GM23338 (cell line): ENCODE data around the gene GGT6. TPM values are rescaled to one million over a fixed set of nuclear protein-coding genes. Genes with fewer than 3 reads are reported as not detected.

Experiments
- ATAC-seq: fragments of 200-7000 bp; cut with Tn5 transposase; 3 replicates; pipeline ENCODE4 v1.9.1; 2020
- DNase-seq: peaks from one replicate; pipeline ENCODE4 v3.0.0-alpha.2; 2015; ENCODE audit warnings: low spot score
- H2AFZ ChIP-seq: fragments of 200-600 bp; sonication (generic); 2 replicates; pipeline ENCODE4 v1.8.0; 2016; ENCODE audit warnings: antibody characterized with exemption, mild to moderate bottlenecking, moderate library complexity
- H3F3A ChIP-seq: fragments of 200-600 bp; sonication (generic); replicated peaks from 2 replicates; pipeline ENCODE4 v1.8.0; 2017; ENCODE audit warnings: antibody characterized with exemption, mixed run types, low read depth
- H3K27ac ChIP-seq: fragments of 200-600 bp; sonication (generic); 2 replicates; pipeline ENCODE4 v1.6.1; 2016; ENCODE audit warnings: low read depth
- H3K27me3 ChIP-seq: fragments of 200-600 bp; sonication (generic); 2 replicates; pipeline ENCODE4 v1.8.0; 2016; ENCODE audit warnings: mild to moderate bottlenecking, mixed run types, moderate library complexity; ENCODE audit not compliant: insufficient read depth
- H3K36me3 ChIP-seq: fragments of 200-600 bp; sonication (generic); 2 replicates; pipeline ENCODE4 v1.8.0; 2016; ENCODE audit warnings: mild to moderate bottlenecking; ENCODE audit not compliant: insufficient read depth
- H3K4me1 ChIP-seq: fragments of 200-600 bp; sonication (generic); 2 replicates; pipeline ENCODE4 v1.8.0; 2016; ENCODE audit warnings: mild to moderate bottlenecking, moderate library complexity; ENCODE audit not compliant: insufficient read depth
- H3K4me2 ChIP-seq: fragments of 200-600 bp; sonication (generic); 2 replicates; pipeline ENCODE4 v1.7.1; 2017; ENCODE audit warnings: mixed run types
- H3K4me3 ChIP-seq: fragments of 200-600 bp; sonication (generic); 2 replicates; pipeline ENCODE4 v1.6.1; 2016; ENCODE audit warnings: mixed run types
- H3K79me2 ChIP-seq: fragments of 200-600 bp; sonication (generic); replicated peaks from 2 replicates; pipeline ENCODE4 v1.8.0; 2017; ENCODE audit warnings: mild to moderate bottlenecking; ENCODE audit not compliant: insufficient read depth
- H3K9me2 ChIP-seq: fragments of 200-600 bp; sonication (generic); 2 replicates; pipeline ENCODE4 v1.8.0; 2017; ENCODE audit not compliant: insufficient read depth
- H4K20me1 ChIP-seq: fragments of 200-600 bp; sonication (generic); replicated peaks from 2 replicates; pipeline ENCODE4 v1.8.0; 2017; ENCODE audit warnings: mild to moderate bottlenecking; ENCODE audit not compliant: insufficient read depth
- H3K27ac Mint-ChIP-seq: 2 replicates; pipeline ENCODE4 v1.8.0; 2020; ENCODE audit warnings: inconsistent platforms, mild to moderate bottlenecking, moderate library complexity, mixed read lengths
- H3K27me3 Mint-ChIP-seq: 3 replicates; pipeline ENCODE4 v1.8.0; 2022; ENCODE audit warnings: low read depth, mild to moderate bottlenecking, moderate library complexity, mixed read lengths, inconsistent platforms; ENCODE audit not compliant: insufficient read depth, poor library complexity
- H3K36me3 Mint-ChIP-seq: 3 replicates; pipeline ENCODE4 v1.8.0; 2021; ENCODE audit warnings: low read depth, mild to moderate bottlenecking, inconsistent platforms, moderate library complexity, mixed read lengths
- H3K4me1 Mint-ChIP-seq: 3 replicates; pipeline ENCODE4 v1.8.0; 2020; ENCODE audit warnings: mild to moderate bottlenecking, inconsistent platforms, mixed read lengths
- H3K4me3 Mint-ChIP-seq: 3 replicates; pipeline ENCODE4 v1.8.0; 2021; ENCODE audit warnings: moderate library complexity, mild to moderate bottlenecking, inconsistent platforms, mixed read lengths
- H3K9me3 Mint-ChIP-seq: 3 replicates; pipeline ENCODE4 v1.8.0; 2020; ENCODE audit warnings: moderate library complexity, mild to moderate bottlenecking, inconsistent platforms, mixed read lengths
- CREB1 ChIP-seq: fragments of 250-450 bp; sonication (Bioruptor Pico); IDR thresholded peaks from 2 replicates; pipeline ENCODE4 v1.5.0; 2020; ENCODE audit warnings: low read depth, mild to moderate bottlenecking, moderate library complexity
- EZH2 ChIP-seq: fragments of 200-600 bp; sonication (generic); IDR thresholded peaks from one replicate; pipeline ENCODE4 v1.8.0; 2017; ENCODE audit warnings: antibody characterized with exemption, mild to moderate bottlenecking, low read depth; ENCODE audit not compliant: unreplicated experiment
- JUNB ChIP-seq: IDR thresholded peaks from one replicate; pipeline ENCODE4 v1.6.1; 2016; ENCODE audit warnings: antibody characterized with exemption; ENCODE audit not compliant: unreplicated experiment
- POLR2AphosphoS5 ChIP-seq: IDR thresholded peaks from 2 replicates; pipeline ENCODE4 v1.6.1; 2016; ENCODE audit warnings: antibody characterized with exemption, low read depth
- STAT1 ChIP-seq: IDR thresholded peaks from one replicate; pipeline ENCODE4 v1.6.1; 2016; ENCODE audit warnings: antibody characterized with exemption; ENCODE audit not compliant: unreplicated experiment
- ZNF114 ChIP-seq: fragments of 250-450 bp; sonication (Bioruptor Pico); IDR thresholded peaks from 2 replicates; pipeline ENCODE4 v1.5.0; 2020; ENCODE audit warnings: mild to moderate bottlenecking, moderate library complexity
- ZNF331 ChIP-seq: fragments of 250-450 bp; sonication (Bioruptor Pico); IDR thresholded peaks from 2 replicates; pipeline ENCODE4 v1.5.0; 2020; ENCODE audit warnings: low read depth, mild to moderate bottlenecking, moderate library complexity
- polyA plus RNA-seq: library from polyadenylated mRNA; unstranded; fragments of >200 nt; fragmentation: Nextera tagmentation; extraction: Ambion mirVana; gene quantifications from 2 replicates; pipeline ENCODE4 v1.2.1, GENCODE V29; 2016
- total RNA-seq: library from RNA; depleted of rRNA; stranded (reverse); fragments of >200 nt; shearing (Covaris generic); gene quantifications from 2 replicates; pipeline ENCODE4 v1.2.3, GENCODE V29; 2014
- TF ChIP-seq, protein P1 (sequence below): IDR thresholded peaks from one replicate; pipeline ENCODE4 v1.6.1; 2018; ENCODE audit warnings: antibody characterized with exemption; ENCODE audit not compliant: unreplicated experiment
- TF ChIP-seq, protein P2 (sequence below): fragments of 250-450 bp; sonication (Bioruptor Pico); IDR thresholded peaks from 2 replicates; pipeline ENCODE4 v1.5.0; 2020; ENCODE audit warnings: mild to moderate bottlenecking, moderate library complexity
- TF ChIP-seq, protein P3 (sequence below), 2 experiments: fragments of 200-600 bp in 1 of 2; sonication (generic) in 1 of 2; conservative IDR thresholded peaks; 2 replicates each; pipeline versions ENCODE4 v1.5.1 to v1.6.1; 2016 to 2017; ENCODE audit warnings: antibody characterized with exemption in 2 of 2, low read depth in 2 of 2, mild to moderate bottlenecking in 2 of 2, moderate library complexity in 1 of 2

Gene GGT6
- total and polyA plus RNA-seq, 2 experiments from 2014 or later: 0.24 TPM; not detected in 1

DNA sequence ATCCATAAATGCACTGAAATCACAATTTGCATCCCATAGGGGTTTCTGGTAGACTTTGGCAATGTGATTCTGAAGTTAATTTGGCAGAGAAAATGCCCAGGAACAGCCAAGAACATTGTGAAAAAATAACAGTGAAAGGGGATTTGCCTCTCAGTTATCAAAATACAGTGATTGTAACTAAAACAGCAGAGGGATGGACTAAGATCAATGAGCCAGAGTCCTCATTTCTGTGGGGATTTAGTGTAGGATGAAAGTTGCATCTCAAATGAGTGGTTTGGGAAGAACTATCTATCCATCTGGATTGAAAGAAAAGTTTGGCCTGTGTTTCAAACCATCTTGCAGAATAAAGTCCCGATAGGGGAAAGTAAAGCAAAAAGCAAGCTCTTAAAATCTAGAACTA lies 33.2 kb downstream of the GGT6 start:
- no peaks in the 10 kb centered on the region; the same call in 2 of the 3 replicates for H3K36me3 Mint-ChIP-seq
- no peak overlapping the region for H3K4me3 Mint-ChIP-seq
- H4K20me1 ChIP-seq: no peaks in the 10 kb centered on the region
- peaks cover 81% of the 10 kb centered on the region for H3K27me3 ChIP-seq
- no peaks in the 10 kb centered on the region for H3K4me1 ChIP-seq
- DNase-seq: no peak
- no peaks in the 10 kb centered on the region for H3K36me3 ChIP-seq
- no peaks in the 10 kb centered on the region for H3K9me3 Mint-ChIP-seq
- H3K27ac Mint-ChIP-seq: no peak overlapping the region
- peaks cover 12% of the 10 kb centered on the region for H3K4me1 Mint-ChIP-seq
- ATAC-seq: no peak
- no peaks in the 10 kb centered on the region for H3K79me2 ChIP-seq
- no peak overlapping the region for H2AFZ ChIP-seq
- H3K9me2 ChIP-seq: no peaks in the 10 kb centered on the region
- no peak overlapping the region for H3K4me2 ChIP-seq
- no peak overlapping the region for H3K4me3 ChIP-seq
- TF ChIP-seq POLR2AphosphoS5 (no peak), STAT1 (no peak), ZNF114 (no peak), JUNB (no peak), EZH2 (no peak), CREB1 (no peak), ZNF331 (CRISPR knock-in tag) (no peak)
- TF ChIP-seq, protein P1, sequence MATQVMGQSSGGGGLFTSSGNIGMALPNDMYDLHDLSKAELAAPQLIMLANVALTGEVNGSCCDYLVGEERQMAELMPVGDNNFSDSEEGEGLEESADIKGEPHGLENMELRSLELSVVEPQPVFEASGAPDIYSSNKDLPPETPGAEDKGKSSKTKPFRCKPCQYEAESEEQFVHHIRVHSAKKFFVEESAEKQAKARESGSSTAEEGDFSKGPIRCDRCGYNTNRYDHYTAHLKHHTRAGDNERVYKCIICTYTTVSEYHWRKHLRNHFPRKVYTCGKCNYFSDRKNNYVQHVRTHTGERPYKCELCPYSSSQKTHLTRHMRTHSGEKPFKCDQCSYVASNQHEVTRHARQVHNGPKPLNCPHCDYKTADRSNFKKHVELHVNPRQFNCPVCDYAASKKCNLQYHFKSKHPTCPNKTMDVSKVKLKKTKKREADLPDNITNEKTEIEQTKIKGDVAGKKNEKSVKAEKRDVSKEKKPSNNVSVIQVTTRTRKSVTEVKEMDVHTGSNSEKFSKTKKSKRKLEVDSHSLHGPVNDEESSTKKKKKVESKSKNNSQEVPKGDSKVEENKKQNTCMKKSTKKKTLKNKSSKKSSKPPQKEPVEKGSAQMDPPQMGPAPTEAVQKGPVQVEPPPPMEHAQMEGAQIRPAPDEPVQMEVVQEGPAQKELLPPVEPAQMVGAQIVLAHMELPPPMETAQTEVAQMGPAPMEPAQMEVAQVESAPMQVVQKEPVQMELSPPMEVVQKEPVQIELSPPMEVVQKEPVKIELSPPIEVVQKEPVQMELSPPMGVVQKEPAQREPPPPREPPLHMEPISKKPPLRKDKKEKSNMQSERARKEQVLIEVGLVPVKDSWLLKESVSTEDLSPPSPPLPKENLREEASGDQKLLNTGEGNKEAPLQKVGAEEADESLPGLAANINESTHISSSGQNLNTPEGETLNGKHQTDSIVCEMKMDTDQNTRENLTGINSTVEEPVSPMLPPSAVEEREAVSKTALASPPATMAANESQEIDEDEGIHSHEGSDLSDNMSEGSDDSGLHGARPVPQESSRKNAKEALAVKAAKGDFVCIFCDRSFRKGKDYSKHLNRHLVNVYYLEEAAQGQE: no peak
- TF ChIP-seq, protein P2, sequence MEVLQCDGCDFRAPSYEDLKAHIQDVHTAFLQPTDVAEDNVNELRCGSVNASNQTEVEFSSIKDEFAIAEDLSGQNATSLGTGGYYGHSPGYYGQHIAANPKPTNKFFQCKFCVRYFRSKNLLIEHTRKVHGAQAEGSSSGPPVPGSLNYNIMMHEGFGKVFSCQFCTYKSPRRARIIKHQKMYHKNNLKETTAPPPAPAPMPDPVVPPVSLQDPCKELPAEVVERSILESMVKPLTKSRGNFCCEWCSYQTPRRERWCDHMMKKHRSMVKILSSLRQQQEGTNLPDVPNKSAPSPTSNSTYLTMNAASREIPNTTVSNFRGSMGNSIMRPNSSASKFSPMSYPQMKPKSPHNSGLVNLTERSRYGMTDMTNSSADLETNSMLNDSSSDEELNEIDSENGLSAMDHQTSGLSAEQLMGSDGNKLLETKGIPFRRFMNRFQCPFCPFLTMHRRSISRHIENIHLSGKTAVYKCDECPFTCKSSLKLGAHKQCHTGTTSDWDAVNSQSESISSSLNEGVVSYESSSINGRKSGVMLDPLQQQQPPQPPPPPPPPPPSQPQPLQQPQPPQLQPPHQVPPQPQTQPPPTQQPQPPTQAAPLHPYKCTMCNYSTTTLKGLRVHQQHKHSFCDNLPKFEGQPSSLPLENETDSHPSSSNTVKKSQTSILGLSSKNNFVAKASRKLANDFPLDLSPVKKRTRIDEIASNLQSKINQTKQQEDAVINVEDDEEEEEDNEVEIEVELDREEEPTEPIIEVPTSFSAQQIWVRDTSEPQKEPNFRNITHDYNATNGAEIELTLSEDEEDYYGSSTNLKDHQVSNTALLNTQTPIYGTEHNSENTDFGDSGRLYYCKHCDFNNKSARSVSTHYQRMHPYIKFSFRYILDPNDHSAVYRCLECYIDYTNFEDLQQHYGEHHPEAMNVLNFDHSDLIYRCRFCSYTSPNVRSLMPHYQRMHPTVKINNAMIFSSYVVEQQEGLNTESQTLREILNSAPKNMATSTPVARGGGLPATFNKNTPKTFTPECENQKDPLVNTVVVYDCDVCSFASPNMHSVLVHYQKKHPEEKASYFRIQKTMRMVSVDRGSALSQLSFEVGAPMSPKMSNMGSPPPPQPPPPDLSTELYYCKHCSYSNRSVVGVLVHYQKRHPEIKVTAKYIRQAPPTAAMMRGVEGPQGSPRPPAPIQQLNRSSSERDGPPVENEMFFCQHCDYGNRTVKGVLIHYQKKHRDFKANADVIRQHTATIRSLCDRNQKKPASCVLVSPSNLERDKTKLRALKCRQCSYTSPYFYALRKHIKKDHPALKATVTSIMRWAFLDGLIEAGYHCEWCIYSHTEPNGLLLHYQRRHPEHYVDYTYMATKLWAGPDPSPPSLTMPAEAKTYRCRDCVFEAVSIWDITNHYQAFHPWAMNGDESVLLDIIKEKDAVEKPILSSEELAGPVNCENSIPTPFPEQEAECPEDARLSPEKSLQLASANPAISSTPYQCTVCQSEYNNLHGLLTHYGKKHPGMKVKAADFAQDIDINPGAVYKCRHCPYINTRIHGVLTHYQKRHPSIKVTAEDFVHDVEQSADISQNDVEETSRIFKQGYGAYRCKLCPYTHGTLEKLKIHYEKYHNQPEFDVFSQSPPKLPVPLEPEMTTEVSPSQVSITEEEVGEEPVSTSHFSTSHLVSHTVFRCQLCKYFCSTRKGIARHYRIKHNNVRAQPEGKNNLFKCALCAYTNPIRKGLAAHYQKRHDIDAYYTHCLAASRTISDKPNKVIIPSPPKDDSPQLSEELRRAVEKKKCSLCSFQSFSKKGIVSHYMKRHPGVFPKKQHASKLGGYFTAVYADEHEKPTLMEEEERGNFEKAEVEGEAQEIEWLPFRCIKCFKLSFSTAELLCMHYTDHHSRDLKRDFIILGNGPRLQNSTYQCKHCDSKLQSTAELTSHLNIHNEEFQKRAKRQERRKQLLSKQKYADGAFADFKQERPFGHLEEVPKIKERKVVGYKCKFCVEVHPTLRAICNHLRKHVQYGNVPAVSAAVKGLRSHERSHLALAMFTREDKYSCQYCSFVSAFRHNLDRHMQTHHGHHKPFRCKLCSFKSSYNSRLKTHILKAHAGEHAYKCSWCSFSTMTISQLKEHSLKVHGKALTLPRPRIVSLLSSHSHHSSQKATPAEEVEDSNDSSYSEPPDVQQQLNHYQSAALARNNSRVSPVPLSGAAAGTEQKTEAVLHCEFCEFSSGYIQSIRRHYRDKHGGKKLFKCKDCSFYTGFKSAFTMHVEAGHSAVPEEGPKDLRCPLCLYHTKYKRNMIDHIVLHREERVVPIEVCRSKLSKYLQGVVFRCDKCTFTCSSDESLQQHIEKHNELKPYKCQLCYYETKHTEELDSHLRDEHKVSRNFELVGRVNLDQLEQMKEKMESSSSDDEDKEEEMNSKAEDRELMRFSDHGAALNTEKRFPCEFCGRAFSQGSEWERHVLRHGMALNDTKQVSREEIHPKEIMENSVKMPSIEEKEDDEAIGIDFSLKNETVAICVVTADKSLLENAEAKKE (CRISPR knock-in tag): no peak
- TF ChIP-seq, protein P3, sequence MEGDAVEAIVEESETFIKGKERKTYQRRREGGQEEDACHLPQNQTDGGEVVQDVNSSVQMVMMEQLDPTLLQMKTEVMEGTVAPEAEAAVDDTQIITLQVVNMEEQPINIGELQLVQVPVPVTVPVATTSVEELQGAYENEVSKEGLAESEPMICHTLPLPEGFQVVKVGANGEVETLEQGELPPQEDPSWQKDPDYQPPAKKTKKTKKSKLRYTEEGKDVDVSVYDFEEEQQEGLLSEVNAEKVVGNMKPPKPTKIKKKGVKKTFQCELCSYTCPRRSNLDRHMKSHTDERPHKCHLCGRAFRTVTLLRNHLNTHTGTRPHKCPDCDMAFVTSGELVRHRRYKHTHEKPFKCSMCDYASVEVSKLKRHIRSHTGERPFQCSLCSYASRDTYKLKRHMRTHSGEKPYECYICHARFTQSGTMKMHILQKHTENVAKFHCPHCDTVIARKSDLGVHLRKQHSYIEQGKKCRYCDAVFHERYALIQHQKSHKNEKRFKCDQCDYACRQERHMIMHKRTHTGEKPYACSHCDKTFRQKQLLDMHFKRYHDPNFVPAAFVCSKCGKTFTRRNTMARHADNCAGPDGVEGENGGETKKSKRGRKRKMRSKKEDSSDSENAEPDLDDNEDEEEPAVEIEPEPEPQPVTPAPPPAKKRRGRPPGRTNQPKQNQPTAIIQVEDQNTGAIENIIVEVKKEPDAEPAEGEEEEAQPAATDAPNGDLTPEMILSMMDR (conservative IDR thresholded peaks at IDR 0.05; ENCODE audit: low read depth in 2 of 2): no peak
- H3K27ac ChIP-seq: no peak overlapping the region
- peaks cover 64% of the 10 kb centered on the region for H3K27me3 Mint-ChIP-seq
- H3F3A ChIP-seq: no peaks in the 10 kb centered on the region
